Fibroblast of the conjunctiva (primary cell): ENCODE data around the gene MSANTD3.
"Not testable (repeated sequence)": the region's sequence is repeated elsewhere in the genome, so short reads cannot be mapped to it uniquely, and the experiment has no call there.

ENCODE experiments used
- DNase-seq: peaks from one replicate; pipeline ENCODE4 v3.0.0-alpha.2; 2010; ENCODE audit warnings: low read depth

MSANTD3 gene

GRCh38 chr9:100426530-100427365 is at the start of gene MSANTD3:
TSS of gene MSANTD3 (plus strand) at chr9:100427143. CDS start at chr9:100441939, 14,796 bp downstream.
- DNase-seq, result no peak

GRCh38 chr9:100379862-100380261 is 47.1 kb upstream of the MSANTD3 start:
- DNase-seq, result peak; percentile 22

GRCh38 chr9:100392989-100393388 is 34.0 kb upstream of the MSANTD3 start:
- DNase-seq, result not testable (repeated sequence)

GRCh38 chr9:100394032-100394695 is 32.8 kb upstream of the MSANTD3 start:
- DNase-seq, result no peak

- DNase-seq, result no peak
Measured at GRCh38 chr9:100394816-100395215, 32.1 kb upstream of the MSANTD3 start.

GRCh38 chr9:100396769-100397168 is 30.2 kb upstream of the MSANTD3 start:
- no peak for DNase-seq

- no peak for DNase-seq
Measured at GRCh38 chr9:100397529-100398266, 29.2 kb upstream of the MSANTD3 start.

- no peak for DNase-seq
Measured at GRCh38 chr9:100401042-100401441, 25.9 kb upstream of the MSANTD3 start.

- DNase-seq, result no peak
Measured at GRCh38 chr9:100406962-100407361, 20.0 kb upstream of the MSANTD3 start.

GRCh38 chr9:100408546-100409175 is 18.3 kb upstream of the MSANTD3 start:
- no peak for DNase-seq

GRCh38 chr9:100409176-100409556 is 17.8 kb upstream of the MSANTD3 start:
- DNase-seq, result no peak

GRCh38 chr9:100411472-100412283 is 15.3 kb upstream of the MSANTD3 start:
- peak; percentile 79 for DNase-seq

GRCh38 chr9:100413839-100414420 is 13.0 kb upstream of the MSANTD3 start:
- DNase-seq, result no peak

- DNase-seq, result no peak
Measured at GRCh38 chr9:100417815-100418214, 9.1 kb upstream of the MSANTD3 start.

- DNase-seq, result no peak
Measured at GRCh38 chr9:100419166-100419565, 7.8 kb upstream of the MSANTD3 start.

- not testable (repeated sequence) for DNase-seq
Measured at GRCh38 chr9:100421116-100421515, 5.8 kb upstream of the MSANTD3 start.

GRCh38 chr9:100425758-100426157 is 1.2 kb upstream of the MSANTD3 start:
- DNase-seq, result no peak

GRCh38 chr9:100426189-100426529 is 784 bp upstream of the MSANTD3 start:
- DNase-seq, result no peak

- DNase-seq, result peak; percentile 42
Measured at GRCh38 chr9:100427366-100428263, 672 bp downstream of the MSANTD3 start.
